IMR-90 (cell line): ENCODE results near the gene CUX1. TPM values are rescaled to one million over a fixed set of nuclear protein-coding genes. Genes with fewer than 3 reads are reported as not detected.

ENCODE experiments used
- ATAC-seq: fragments of 200-7000 bp; cut with Tn5 transposase; 2 replicates; pipeline ENCODE4 v1.9.1; 2020; ENCODE audit warnings: low read depth, mild to moderate bottlenecking, moderate library complexity
- BruUV-seq: library from RNA; stranded (reverse); fragments of 400-500 nt; replicated peaks from 2 replicates; lab custom pipeline; 2021; lab: Mats Ljungman, UMichigan
- CTCF ChIA-PET: fragments of 300-600 bp; formaldehyde crosslinking; extraction: SDS; loops from one replicate; lab custom pipeline; 2021; ENCODE audit warnings: antibody characterized with exemption; lab: Yijun Ruan, JAX
- POLR2A ChIA-PET: fragments of 300-600 bp; sonication (Branson Sonifier 250); formaldehyde crosslinking; loops from one replicate; lab custom pipeline; 2022; ENCODE audit warnings: antibody characterized with exemption; ENCODE audit not compliant: unreplicated experiment; lab: Charles Lee
- DNase-seq: peaks from one replicate; pipeline ENCODE4 v3.0.0; 2013
- H2AFZ ChIP-seq: replicated peaks from 2 replicates; pipeline ENCODE3; 2013; ENCODE audit warnings: low read length, mild to moderate bottlenecking; ENCODE audit not compliant: poor library complexity
- H2AK5ac ChIP-seq: 2 replicates; pipeline ENCODE4 v1.6.1; 2013; ENCODE audit warnings: low read depth, low read length, inconsistent platforms
- H2AK9ac ChIP-seq: replicated peaks from 2 replicates; pipeline ENCODE3; 2013; ENCODE audit warnings: mild to moderate bottlenecking, low read depth, low read length, moderate library complexity; ENCODE audit not compliant: poor library complexity
- H2BK120ac ChIP-seq: 2 replicates; pipeline ENCODE4 v1.6.1; 2013; ENCODE audit warnings: low read depth, low read length, inconsistent platforms
- H2BK15ac ChIP-seq: 3 replicates; pipeline ENCODE4 v1.6.1; 2013; ENCODE audit warnings: low read depth, low read length, inconsistent platforms
- H2BK20ac ChIP-seq: 2 replicates; pipeline ENCODE4 v1.6.1; 2013; ENCODE audit warnings: low read depth, mild to moderate bottlenecking, inconsistent platforms, low read length, moderate library complexity
- H2BK5ac ChIP-seq: 2 replicates; pipeline ENCODE4 v1.6.1; 2013; ENCODE audit warnings: mild to moderate bottlenecking, low read depth, low read length, inconsistent platforms; ENCODE audit not compliant: poor library complexity, severe bottlenecking
- H3K14ac ChIP-seq: replicated peaks from 2 replicates; pipeline ENCODE4 v1.6.1; 2013; ENCODE audit warnings: low read depth, low read length, inconsistent platforms
- H3K18ac ChIP-seq: 2 replicates; pipeline ENCODE4 v1.6.1; 2013; ENCODE audit warnings: low read depth, low read length, control low read depth
- H3K23ac ChIP-seq: 2 replicates; pipeline ENCODE4 v1.6.1; 2013; ENCODE audit warnings: low read depth, low read length, inconsistent platforms
- H3K27ac ChIP-seq: 2 replicates; pipeline ENCODE4 v1.5.1; 2013; ENCODE audit warnings: mild to moderate bottlenecking, control low read depth, low read length; ENCODE audit not compliant: insufficient read depth
- H3K27me3 ChIP-seq: 2 replicates; pipeline ENCODE4 v1.6.1; 2013; ENCODE audit warnings: low read length; ENCODE audit not compliant: control insufficient read depth, insufficient read depth
- H3K36me3 ChIP-seq: 2 replicates; pipeline ENCODE4 v1.6.1; 2013; ENCODE audit warnings: low read length, mixed read lengths; ENCODE audit not compliant: control insufficient read depth, insufficient read depth
- H3K4ac ChIP-seq: 2 replicates; pipeline ENCODE4 v1.6.1; 2013; ENCODE audit warnings: low read depth, low read length, inconsistent platforms
- H3K4me1 ChIP-seq: 2 replicates; pipeline ENCODE4 v1.6.1; 2013; ENCODE audit warnings: low read length, mixed read lengths; ENCODE audit not compliant: control insufficient read depth, insufficient read depth
- H3K4me2 ChIP-seq: 2 replicates; pipeline ENCODE4 v1.6.1; 2013; ENCODE audit warnings: low read depth, mild to moderate bottlenecking, control low read depth, low read length, moderate library complexity
- H3K4me3 ChIP-seq: 2 replicates; pipeline ENCODE4 v1.5.1; 2013; ENCODE audit warnings: low read depth, mild to moderate bottlenecking, control low read depth, low read length, moderate library complexity; ENCODE audit not compliant: insufficient read depth
- H3K56ac ChIP-seq: 2 replicates; pipeline ENCODE4 v1.6.1; 2013; ENCODE audit warnings: low read length, inconsistent platforms; ENCODE audit not compliant: insufficient read depth; ENCODE audit errors: extremely low read depth
- H3K79me1 ChIP-seq, 2 experiments: 2 replicates each; pipeline ENCODE4 v1.6.1; 2013; ENCODE audit warnings: low read length in 2 of 2, inconsistent platforms in 1 of 2, low read depth in 1 of 2
- H3K9ac ChIP-seq: 2 replicates; pipeline ENCODE4 v1.6.1; 2013; ENCODE audit warnings: low read depth, low read length, control low read depth
- H3K9me1 ChIP-seq: 2 replicates; pipeline ENCODE4 v1.6.1; 2013; ENCODE audit warnings: low read length, inconsistent platforms; ENCODE audit not compliant: insufficient read depth
- H3K9me3 ChIP-seq: 2 replicates; pipeline ENCODE4 v1.6.1; 2013; ENCODE audit warnings: low read length; ENCODE audit not compliant: control insufficient read depth, insufficient read depth
- H4K20me1 ChIP-seq: 2 replicates; pipeline ENCODE4 v1.6.1; 2013; ENCODE audit warnings: low read length, inconsistent platforms; ENCODE audit not compliant: insufficient read depth
- H4K5ac ChIP-seq: 2 replicates; pipeline ENCODE4 v1.6.1; 2013; ENCODE audit warnings: mild to moderate bottlenecking, low read depth, low read length, control low read depth
- H4K8ac ChIP-seq, 2 experiments: 2 replicates each; pipeline ENCODE4 v1.6.1; 2013; ENCODE audit warnings: low read depth in 2 of 2, low read length in 2 of 2, control low read depth in 1 of 2, inconsistent platforms in 1 of 2
- H4K91ac ChIP-seq: 2 replicates; pipeline ENCODE4 v1.6.1; 2013; ENCODE audit warnings: low read depth, low read length, inconsistent platforms; ENCODE audit not compliant: insufficient read depth
- BHLHE40 ChIP-seq: fragments of 150-350 bp; IDR thresholded peaks from 2 replicates; pipeline ENCODE4 v1.6.1; 2016; ENCODE audit warnings: mild to moderate bottlenecking, low read depth, low read length
- CEBPB ChIP-seq: IDR thresholded peaks from 2 replicates; pipeline ENCODE4 v1.6.1; 2012; ENCODE audit warnings: low read depth, low read length, improper control_type of control experiment
- CHD1 ChIP-seq: IDR thresholded peaks from 2 replicates; pipeline ENCODE4 v1.6.1; 2012; ENCODE audit warnings: low read depth, low read length, improper control_type of control experiment
- CTCF ChIP-seq: conservative IDR thresholded peaks from 2 replicates; pipeline ENCODE4 v1.5.1; 2012; ENCODE audit warnings: mild to moderate bottlenecking, low read depth, low read length, improper control_type of control experiment
- ELK1 ChIP-seq: fragments of 150-350 bp; IDR thresholded peaks from 2 replicates; pipeline ENCODE4 v1.6.1; 2016; ENCODE audit warnings: low read depth, mild to moderate bottlenecking, low read length, moderate library complexity, borderline replicate concordance
- FOS ChIP-seq: fragments of 150-350 bp; IDR thresholded peaks from 2 replicates; pipeline ENCODE4 v1.6.1; 2016; ENCODE audit warnings: low read depth, low read length
- MAFK ChIP-seq: IDR thresholded peaks from 2 replicates; pipeline ENCODE4 v1.6.1; 2012; ENCODE audit warnings: low read depth, low read length, improper control_type of control experiment
- MAZ ChIP-seq: IDR thresholded peaks from 2 replicates; pipeline ENCODE4 v1.6.1; 2012; ENCODE audit warnings: low read depth, mild to moderate bottlenecking, low read length, improper control_type of control experiment, moderate library complexity, borderline replicate concordance
- MXI1 ChIP-seq: IDR thresholded peaks from 2 replicates; pipeline ENCODE4 v1.6.1; 2012; ENCODE audit warnings: low read depth, mild to moderate bottlenecking, low read length, moderate library complexity, borderline replicate concordance
- NFE2L2 ChIP-seq: fragments of 150-350 bp; IDR thresholded peaks from 2 replicates; pipeline ENCODE4 v1.6.1; 2016; ENCODE audit warnings: low read depth, mild to moderate bottlenecking, low read length
- RAD21 ChIP-seq: IDR thresholded peaks from 2 replicates; pipeline ENCODE4 v1.6.1; 2012; ENCODE audit warnings: low read length, improper control_type of control experiment
- RCOR1 ChIP-seq: IDR thresholded peaks from 2 replicates; pipeline ENCODE4 v1.6.1; 2012; ENCODE audit warnings: mild to moderate bottlenecking, low read length, improper control_type of control experiment; ENCODE audit not compliant: insufficient replicate concordance
- SMC3 ChIP-seq: fragments of 150-350 bp; IDR thresholded peaks from 2 replicates; pipeline ENCODE4 v1.6.1; 2016; ENCODE audit warnings: low read depth, mild to moderate bottlenecking, antibody characterized with exemption, low read length, moderate library complexity
- USF2 ChIP-seq: fragments of 150-350 bp; IDR thresholded peaks from 2 replicates; pipeline ENCODE4 v1.6.1; 2017; ENCODE audit warnings: mild to moderate bottlenecking, antibody characterized with exemption, low read length, low read depth
- WGBS, 2 experiments: methylation state at CpG; one replicate each; pipeline versions ENCODE4 v1.1.5 to v1.1.7; 2013; ENCODE audit warnings: missing lambda C conversion rate in 2 of 2; ENCODE audit not compliant: insufficient read length in 1 of 2; ENCODE audit errors: extremely low coverage in 2 of 2; 5-methylcytosine and 5-hydroxymethylcytosine counted together
- dilution Hi-C: fragments of 300-500 bp; cut with HindIII; formaldehyde crosslinking; loops from one replicate; pipeline ENCODE4 v1.14.3; 2018; ENCODE audit warnings: low sequenced_read_pairs; ENCODE audit not compliant: unreplicated experiment
- in situ Hi-C: fragments of 300-500 bp; cut with MboI; formaldehyde crosslinking; loops from 3 replicates; pipeline ENCODE4 v1.14.3; 2019; ENCODE audit warnings: low sequenced_read_pairs, inconsistent platforms, mixed read lengths
- intact Hi-C: fragments of 100-400 bp; cut with micrococcal nuclease; formaldehyde crosslinking; loops from 2 replicates; pipeline ENCODE4 v1.10.0; 2022
- polyA plus RNA-seq, 3 experiments: library from polyadenylated mRNA; depleted of rRNA; stranded (reverse); fragments of >200 nt; gene quantifications; 2 replicates each; pipeline ENCODE4 v1.2.3, GENCODE V29; 2012; ENCODE audit warnings: low replicate concordance in 1 of 3
- total RNA-seq: library from RNA; depleted of rRNA; stranded (reverse); fragments of >200 nt; gene quantifications from 2 replicates; pipeline ENCODE4 v1.2.3, GENCODE V29; 2012

CUX1 gene
- total and polyA plus RNA-seq, 2 of the 4 experiments (the other 2 are of a cell fraction): 19.7 to 46.4 TPM

GRCh38 chr7:101916041-101916800, 98.8 kb downstream of the CUX1 start:
- intact Hi-C loops: no loop called here
- H3K9me1 ChIP-seq: peaks cover 16% of the 10 kb centered on the region
- no peak overlapping the region for H2AFZ ChIP-seq
- DNase-seq (no peak), ATAC-seq (no peak)
- BruUV-seq: no TSS peak
- H2AK9ac ChIP-seq: no peak overlapping the region
- CTCF ChIA-PET: no interaction called here
- H4K91ac ChIP-seq: no peak overlapping the region
- H3K23ac ChIP-seq: no peak overlapping the region
- POLR2A ChIA-PET: no interaction called here
- no peak overlapping the region for H2BK120ac ChIP-seq
- H3K18ac ChIP-seq: no peak overlapping the region
- dilution Hi-C loops: no loop called here
- no peak overlapping the region for H4K8ac ChIP-seq
- no peak overlapping the region for H3K14ac ChIP-seq
- no peaks in the 10 kb centered on the region for H3K9me3 ChIP-seq
- H3K56ac ChIP-seq: no peak overlapping the region
- no peak overlapping the region for H2AK5ac ChIP-seq
- no peak overlapping the region for H2BK5ac ChIP-seq
- WGBS, 2 experiments: 93% methylated on average over 15 of the region's 31 CpGs; no CpG with 5 or more reads in 1 of the 2 experiments
- in situ Hi-C loops: no loop called here
- no peak overlapping the region for H2BK15ac ChIP-seq
- no peak overlapping the region for H4K5ac ChIP-seq
- H3K4me1 ChIP-seq: peaks cover 26% of the 10 kb centered on the region
- H4K20me1 ChIP-seq: peaks cover under 1% of the 10 kb centered on the region
- peaks cover 50 to 82% of the 10 kb centered on the region in 2 experiments for H3K79me1 ChIP-seq
- no peak overlapping the region for H2BK20ac ChIP-seq
- H3K36me3 ChIP-seq: peaks cover 25% of the 10 kb centered on the region
- no peak overlapping the region for H3K9ac ChIP-seq
- no peak overlapping the region for H3K4ac ChIP-seq
- no peak overlapping the region for H3K4me2 ChIP-seq
- no peak for TF ChIP-seq BHLHE40
- no peak for TF ChIP-seq CEBPB
- TF ChIP-seq RAD21: no peak
- TF ChIP-seq MXI1: no peak
- no peak for TF ChIP-seq CTCF
- no peak for TF ChIP-seq SMC3
- TF ChIP-seq USF2: no peak
- no peak for TF ChIP-seq MAFK
- TF ChIP-seq NFE2L2: no peak
- no peak for TF ChIP-seq RCOR1
- TF ChIP-seq CHD1: no peak
- TF ChIP-seq ELK1: no peak
- no peak for TF ChIP-seq FOS
- TF ChIP-seq MAZ: no peak
- H3K27ac ChIP-seq: no peak overlapping the region
- no peak overlapping the region for H3K4me3 ChIP-seq
- H3K27me3 ChIP-seq: no peaks in the 10 kb centered on the region
